ENCODE results near the gene TANC1.

DNA sequence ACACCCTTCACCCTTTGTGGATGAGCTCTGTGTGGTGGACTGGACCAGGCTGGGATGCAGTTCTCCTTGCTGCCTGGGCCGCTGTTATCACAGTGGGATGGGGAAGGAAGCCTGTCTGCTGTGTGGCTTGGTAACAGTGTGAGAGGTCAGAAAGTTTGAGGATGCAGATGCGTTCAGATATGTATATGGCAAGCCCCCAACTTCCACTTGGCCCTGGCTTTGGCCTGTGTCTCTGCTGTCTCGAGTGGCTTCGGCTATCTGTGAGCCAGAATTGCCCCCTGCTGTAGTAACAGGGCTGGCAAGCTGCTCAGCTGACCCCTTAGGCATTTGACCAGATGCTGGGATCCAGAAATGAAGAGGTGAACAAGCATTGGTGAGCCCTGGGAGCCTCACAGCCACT, 211.3 kb downstream of the TANC1 start:
- no peak for TF ChIP-seq POLR2A (IDR thresholded peaks at IDR 0.05)
- TF ChIP-seq, protein P1, sequence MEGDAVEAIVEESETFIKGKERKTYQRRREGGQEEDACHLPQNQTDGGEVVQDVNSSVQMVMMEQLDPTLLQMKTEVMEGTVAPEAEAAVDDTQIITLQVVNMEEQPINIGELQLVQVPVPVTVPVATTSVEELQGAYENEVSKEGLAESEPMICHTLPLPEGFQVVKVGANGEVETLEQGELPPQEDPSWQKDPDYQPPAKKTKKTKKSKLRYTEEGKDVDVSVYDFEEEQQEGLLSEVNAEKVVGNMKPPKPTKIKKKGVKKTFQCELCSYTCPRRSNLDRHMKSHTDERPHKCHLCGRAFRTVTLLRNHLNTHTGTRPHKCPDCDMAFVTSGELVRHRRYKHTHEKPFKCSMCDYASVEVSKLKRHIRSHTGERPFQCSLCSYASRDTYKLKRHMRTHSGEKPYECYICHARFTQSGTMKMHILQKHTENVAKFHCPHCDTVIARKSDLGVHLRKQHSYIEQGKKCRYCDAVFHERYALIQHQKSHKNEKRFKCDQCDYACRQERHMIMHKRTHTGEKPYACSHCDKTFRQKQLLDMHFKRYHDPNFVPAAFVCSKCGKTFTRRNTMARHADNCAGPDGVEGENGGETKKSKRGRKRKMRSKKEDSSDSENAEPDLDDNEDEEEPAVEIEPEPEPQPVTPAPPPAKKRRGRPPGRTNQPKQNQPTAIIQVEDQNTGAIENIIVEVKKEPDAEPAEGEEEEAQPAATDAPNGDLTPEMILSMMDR (IDR thresholded peaks at IDR 0.05), result no peak
